ENCODE results near the gene RNF157.

- TF ChIP-seq CTCF (IDR thresholded peaks at IDR 0.05) (no peak), POLR2AphosphoS5 (IDR thresholded peaks at IDR 0.05) (no peak), POLR2A (IDR thresholded peaks at IDR 0.05) (no peak), EP300 (IDR thresholded peaks at IDR 0.05; ENCODE audit: low read depth) (no peak)
Measured at GRCh38 chr17:76153202-76153601, 87.1 kb downstream of the RNF157 start.

Data from transverse colon (tissue), 4 donors.